Melanocyte of skin (primary cell): Measurements from ENCODE around the gene CARF. TPM values are rescaled to one million over a fixed set of nuclear protein-coding genes. Genes with fewer than 3 reads are reported as not detected.

Experiments used
- small RNA-seq, 2 donors: library from RNA; depleted of rRNA; stranded (forward); fragments of <200 nt; gene quantifications; one replicate each; pipeline ENCODE3, GENCODE V24; 2012
- total RNA-seq, 2 donors: library from RNA; depleted of rRNA; stranded (reverse); fragments of >200 nt; gene quantifications; 2 replicates each; pipeline ENCODE4 v1.2.3, GENCODE V29; 2012

Gene CARF, protein sequence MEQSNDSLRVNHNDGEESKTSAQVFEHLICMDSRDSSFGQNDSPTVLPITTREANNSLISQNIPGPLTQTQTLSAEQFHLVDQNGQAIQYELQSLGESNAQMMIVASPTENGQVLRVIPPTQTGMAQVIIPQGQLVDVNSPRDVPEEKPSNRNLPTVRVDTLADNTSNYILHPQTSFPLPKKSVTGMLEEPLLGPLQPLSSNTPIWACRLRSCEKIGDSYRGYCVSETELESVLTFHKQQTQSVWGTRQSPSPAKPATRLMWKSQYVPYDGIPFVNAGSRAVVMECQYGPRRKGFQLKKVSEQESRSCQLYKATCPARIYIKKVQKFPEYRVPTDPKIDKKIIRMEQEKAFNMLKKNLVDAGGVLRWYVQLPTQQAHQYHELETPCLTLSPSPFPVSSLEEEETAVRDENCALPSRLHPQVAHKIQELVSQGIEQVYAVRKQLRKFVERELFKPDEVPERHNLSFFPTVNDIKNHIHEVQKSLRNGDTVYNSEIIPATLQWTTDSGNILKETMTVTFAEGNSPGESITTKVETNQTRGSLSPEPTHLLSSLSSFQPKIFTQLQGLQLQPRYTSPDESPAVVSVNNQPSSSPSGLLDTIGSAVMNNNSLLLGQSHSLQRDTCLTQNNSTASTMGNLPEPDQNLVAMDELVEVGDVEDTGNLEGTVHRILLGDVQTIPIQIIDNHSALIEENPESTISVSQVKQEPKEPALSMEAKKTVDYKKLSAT
- total RNA-seq = 1 to 10 TPM; 3.7 to 6.2 TPM

GRCh38 chr2:202911512-202912341 lies at the start of gene CARF, which contains the start of gene WDR12:
Gene CARF, plus strand, starts transcription at chr2:202912275. Its CDS starts 29,628 bp downstream, at chr2:202941903.
Gene WDR12, minus strand, starts transcription at chr2:202911673. Its CDS starts 197 bp downstream, at chr2:202911476.

GRCh38 chr2:202871300-202872141 lies 40.6 kb upstream of the CARF start, which contains the start of gene ICA1L:
Gene ICA1L, minus strand, starts transcription at chr2:202871766. Its CDS starts 42,757 bp downstream, at chr2:202829009.

GRCh38 chr2:203014456-203015199 lies 102.6 kb downstream of the CARF start, which contains the start of gene NBEAL1:
Gene NBEAL1, plus strand, starts transcription at chr2:203014875. Its CDS starts 1,510 bp downstream, at chr2:203016385.

Small RNA genes lying within 50 kb of the gene (small RNA-seq; reads per million reads assigned to genes)
- 0 reads per million in 2 donors for gene AC010900.2

Other genes with a start within 250 kb of the CARF start
- gene ICA1L, start 40.5 kb upstream of the CARF start, total RNA-seq = 1 to 10 TPM; 2.0 to 2.8 TPM
- gene WDR12, start 602 bp upstream of the CARF start, total RNA-seq = 10 to 100 TPM; 29.6 to 77.3 TPM
- 10 to 100 TPM; 41.0 to 63.3 TPM for gene NBEAL1, start 102.6 kb downstream of the CARF start, total RNA-seq